ENCODE results near the gene GBF1.

Gene GBF1

DNA sequence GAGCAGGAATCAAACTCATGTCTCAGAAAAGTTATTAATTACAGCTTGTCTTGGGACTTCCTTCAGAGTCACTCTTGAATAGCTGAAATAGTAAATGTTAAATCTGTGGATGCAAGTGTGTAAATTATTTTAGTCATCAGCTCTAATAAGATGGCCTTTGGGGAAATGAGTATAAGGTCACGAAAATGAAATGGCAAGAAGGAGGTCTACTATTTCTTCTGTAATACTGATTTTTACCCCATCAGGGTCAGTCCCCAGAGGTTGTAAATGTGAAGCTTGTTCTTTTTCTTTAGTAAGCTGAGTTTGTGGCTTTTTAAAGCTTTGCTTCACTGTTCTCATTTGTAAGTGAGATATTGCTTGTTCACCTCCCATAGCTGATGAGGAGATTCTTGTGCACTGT is 63.9 kb downstream of the GBF1 start:
- no peak for DNase-seq

DNA sequence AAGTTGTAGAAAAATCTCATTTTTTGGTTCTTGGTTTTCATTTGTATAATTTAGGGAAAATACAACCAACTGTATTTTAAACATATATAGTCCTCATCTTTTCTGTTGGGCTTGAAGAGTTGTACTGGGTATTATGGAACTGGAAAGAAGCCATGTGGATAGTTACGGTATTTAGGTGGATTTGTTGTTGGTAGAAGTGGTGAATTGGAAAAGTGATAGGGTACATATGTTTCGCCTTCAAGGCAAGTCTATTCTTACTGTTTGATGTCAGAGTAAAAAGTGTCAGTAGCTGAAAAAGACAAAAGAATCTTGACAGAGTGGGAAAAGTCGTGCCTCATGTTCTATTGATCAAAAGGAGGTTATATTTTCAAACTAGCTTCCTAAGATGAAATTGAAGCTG is 64.6 kb downstream of the GBF1 start:
- DNase-seq = no peak

DNA sequence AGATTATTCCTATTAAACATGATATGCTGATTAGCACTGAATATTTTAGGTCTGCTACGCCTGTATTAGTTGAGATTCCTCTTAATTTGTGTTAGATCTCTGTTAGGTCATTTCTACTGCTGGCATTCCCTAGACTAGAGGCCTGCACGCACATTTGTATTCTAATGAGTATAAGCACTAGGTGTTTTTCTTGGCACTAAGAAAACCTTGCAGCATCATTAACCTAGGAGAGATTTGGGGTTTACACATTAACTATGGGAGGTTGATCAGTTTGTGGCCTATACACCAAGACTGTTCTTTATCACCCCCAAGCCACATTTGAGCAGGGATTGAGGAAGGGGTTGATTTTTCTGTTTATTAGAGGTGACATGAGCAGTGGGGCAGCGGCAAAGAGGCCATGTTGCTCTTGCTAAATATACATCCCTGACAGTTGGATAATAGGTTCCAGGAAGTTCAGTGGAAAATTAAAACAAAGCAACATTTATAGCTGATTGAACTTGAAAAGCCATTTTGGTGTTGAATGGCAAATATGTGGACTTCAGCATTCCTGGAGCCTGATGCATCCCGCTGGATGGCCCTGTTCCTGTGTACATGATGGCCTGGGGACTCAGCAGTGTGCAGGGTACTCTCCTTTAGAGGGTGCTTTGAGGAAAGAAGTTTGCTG is 65.2 kb downstream of the GBF1 start:
- no peak for DNase-seq

DNA sequence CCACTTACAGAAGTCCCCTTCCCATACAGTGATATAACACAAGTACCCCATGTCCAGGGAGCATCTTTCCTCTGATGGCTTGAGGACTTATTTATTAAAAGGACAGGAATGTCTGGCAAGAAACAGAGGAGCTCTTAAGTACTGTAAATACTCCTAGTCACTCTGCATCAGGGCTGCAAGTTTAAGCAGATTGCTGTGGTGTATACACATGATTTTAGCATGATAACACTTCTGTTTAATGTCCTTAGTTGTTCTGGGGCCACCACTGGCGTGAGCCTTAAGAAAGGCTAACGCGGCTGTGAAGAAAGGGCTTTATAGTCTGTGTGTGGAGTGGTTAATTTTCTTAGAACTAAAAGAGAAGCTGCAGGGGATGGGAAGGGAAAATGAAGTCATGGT is 65.7 kb downstream of the GBF1 start:
- DNase-seq = no peak

DNA sequence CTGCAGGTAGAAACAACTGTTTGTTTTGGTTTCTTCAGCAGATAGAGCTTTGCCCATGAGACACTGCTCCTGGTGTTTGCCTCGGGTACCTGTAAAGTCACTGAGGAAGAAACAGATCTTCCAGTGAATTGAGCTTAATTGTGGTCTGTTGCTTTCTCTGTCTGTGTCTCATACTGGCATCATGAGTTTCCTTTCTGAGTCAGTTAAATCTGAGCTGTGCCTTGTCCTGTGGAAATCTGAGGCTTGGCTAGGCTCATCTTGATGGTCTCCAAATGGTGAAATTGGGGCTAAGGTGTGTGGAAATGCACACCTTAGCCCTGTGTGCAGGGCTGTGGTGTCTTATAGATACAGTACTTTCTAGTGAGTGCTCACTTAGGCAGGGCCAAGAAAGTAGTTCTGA is 67.4 kb downstream of the GBF1 start:
- DNase-seq = no peak

DNA sequence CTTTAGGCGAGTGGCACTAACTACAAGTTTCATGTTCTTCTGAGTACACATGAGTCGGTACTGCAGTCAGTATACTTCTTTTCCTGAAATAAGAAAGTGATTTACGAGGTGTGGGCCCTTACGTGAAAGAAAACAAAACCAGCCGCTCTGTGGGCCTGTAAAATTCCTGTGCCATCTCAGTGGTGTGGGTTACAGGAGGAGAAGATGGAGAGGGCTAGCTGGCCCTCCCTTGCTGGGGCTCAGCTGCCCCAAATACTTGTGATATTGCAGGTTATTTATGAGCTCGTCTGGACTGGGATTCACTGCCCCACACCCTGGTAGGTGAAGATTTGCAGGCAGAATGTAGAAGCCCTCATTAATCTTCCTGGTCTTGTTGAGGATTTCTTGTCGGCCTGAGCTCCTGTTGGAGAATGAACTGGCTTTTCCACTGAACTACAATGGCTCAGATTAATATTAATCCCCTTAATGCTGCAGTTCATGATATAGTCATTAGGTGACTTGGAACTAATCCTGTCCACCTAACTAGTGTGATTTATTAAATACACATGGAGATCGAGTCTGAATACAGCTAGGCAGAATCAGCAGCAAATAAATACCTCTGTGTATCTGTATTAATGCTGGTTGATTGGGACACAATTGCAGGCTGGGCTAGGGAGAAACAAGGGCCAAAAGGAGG is 68.0 kb downstream of the GBF1 start:
- DNase-seq = no peak

DNA sequence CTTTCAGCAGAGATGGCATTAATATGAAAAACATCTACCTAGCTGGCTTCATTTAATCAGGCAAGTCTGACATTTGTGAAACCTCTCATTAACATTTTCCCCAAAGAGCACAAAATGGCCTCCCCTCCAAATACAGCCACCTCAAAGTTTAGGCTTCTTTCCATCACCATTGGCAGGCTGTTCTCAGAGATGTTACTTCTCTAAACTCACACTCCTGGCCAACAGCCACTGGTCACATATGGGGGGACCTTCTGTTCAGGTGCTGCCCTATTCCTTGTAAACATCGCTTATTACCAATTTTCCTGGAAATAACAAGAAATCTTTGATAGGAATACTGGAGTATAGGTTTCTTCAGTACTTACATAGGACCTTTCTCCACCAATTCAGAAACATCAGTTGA is 69.5 kb downstream of the GBF1 start:
- no peak for DNase-seq

DNA sequence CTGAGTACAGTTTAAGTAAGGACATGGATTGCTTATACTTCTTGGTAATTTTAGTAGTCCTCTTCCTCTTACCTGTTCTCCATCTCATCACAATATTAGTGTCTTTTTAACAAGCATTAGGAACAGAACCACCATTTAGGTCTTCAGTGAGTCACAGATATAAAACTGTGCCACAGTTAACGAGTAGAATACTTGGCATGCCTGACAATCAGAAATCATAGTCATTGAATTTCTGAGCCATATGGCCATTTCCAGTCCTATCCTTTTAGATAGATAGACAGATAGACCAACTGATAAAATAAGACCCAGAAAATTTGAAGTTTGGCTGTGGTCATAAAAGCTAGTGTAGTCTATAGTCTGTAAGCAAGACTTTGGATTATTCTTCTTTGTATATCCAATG is 71.1 kb downstream of the GBF1 start:
- DNase-seq = no peak

DNA sequence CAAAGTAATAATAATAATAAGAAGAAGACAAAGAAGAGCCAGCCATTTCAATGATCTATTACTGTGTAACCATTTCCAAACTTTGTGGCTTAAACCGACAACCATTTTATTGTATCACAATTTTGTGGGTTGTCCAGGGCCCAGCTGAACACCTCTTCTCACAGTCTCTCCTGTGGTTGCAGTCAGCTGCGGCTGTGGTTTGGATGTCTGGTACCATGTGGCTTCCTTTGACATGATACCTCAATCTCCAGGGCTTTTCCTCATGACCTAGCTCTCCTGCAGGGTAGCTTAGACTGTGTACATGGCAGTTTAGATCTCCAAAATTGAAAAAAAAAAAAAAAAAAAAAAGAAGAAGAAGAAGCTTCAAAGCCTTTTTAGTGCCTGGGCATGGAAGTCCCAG is 77.6 kb downstream of the GBF1 start:
- no peak for DNase-seq

DNA sequence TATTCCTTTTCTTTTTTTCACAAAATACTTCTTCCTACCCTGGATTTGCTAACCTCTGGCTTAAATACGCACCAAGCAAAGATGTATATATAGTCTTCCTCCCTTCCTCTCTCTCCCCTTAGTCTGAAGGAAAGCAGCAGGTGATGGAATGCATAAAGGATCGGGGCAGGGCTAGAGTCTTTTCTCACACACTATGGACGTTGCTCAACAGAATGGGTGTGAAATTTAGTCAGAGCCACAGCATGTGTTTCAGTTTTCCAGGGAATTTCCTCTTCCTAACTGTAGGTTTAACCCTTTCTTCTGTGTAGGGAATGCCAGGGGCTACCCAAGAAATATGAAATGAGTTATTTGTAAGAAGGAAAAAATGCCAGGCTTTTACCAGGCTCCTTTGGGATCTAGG is 78.7 kb downstream of the GBF1 start:
- DNase-seq = no peak

DNA sequence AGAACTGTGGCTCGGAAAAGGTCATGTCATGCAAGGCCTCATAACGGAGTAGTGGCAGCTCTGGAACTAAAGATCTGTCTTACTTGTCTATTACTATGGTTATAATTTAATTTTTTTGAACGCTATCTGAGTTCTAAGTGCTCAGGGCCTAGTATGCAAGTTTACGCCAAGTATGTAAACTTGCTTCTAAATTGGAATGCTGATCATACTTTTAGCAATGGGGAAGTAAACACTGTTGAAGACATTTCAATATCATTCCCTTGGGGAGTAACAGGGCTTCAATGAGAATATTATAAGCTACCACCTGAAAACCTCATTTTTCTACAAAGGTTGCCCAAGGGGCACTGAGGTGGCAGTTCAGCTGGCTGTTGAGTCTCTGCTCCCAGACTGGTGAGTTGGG is 80.7 kb downstream of the GBF1 start:
- DNase-seq = no peak

DNA sequence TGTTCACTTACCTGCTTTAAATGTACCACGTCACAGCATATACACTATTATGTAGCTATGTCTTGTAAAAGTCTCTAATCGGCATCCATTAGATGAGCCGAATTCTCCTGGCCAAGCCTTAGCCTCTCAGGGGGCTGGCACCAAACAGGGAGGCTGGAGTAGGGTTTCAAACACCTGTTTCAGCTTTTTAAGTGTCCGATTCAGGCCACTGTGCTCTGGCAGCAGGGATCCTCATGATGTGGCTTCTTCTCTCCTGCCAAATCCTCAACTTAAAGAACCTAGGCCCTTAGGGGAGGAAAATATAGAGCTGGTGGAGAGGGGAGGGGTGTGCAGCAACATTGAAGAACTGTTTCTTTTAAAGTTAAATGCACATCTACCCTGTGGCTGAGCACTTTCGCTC is 81.7 kb downstream of the GBF1 start:
- peak; percentile 81 for DNase-seq

DNA sequence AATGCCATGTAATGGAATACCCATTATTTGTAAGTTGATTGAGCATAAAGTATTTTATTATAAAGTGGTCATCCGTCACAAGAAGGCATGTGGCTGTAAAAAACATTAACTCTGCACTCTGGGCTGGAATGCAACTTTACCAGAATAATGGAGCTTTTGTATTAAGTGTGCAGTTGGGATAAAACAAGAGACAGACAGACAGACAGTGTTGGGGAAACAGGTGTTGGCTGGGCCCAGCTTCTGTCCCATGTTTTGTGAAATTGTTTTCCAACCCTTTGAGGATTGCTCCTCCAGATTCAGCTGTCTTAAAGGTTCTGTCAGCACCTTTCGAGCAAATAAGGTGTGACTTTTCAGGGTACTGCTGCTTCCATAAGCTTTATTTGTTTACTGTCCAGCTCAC is 82.3 kb downstream of the GBF1 start:
- DNase-seq = no peak

DNA sequence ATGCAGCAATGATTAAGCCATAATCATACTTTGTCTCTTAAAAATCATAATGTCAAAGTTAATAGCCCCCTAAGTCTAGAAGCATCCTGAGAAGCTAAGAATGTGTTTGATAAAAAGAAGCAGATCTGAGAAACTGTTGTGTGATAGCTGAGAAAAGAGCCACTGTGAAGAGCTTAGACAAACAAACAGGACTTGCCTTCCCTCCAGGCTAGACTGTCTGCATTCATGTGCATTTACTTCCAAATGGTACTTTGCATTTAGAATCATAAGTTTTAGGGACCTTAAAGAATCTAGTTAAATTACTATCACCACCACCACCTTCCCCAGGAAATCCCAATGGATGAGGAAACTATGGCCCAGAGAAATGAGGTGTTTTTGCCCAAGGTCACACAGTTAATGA is 87.4 kb downstream of the GBF1 start:
- no peak for DNase-seq

DNA sequence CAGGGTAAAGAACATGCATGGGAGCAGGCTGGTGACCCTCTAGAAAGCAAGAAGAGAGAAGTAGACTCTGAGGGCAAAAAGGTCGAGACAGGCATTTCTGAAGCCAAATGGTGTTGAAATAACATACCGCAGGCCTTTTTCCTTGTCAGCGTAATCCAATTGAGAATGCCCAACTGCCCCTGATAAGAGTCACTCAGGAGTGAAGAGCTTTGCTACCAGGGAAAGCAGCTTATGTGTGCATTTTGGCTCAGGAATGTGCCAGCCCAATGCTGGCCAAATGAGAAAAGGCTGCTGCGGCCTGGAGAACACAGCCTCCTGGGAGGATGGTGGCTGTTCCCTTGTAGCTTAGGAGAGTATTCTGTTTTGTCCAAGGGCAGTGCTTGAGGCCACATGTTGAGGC is 88.8 kb downstream of the GBF1 start:
- no peak for DNase-seq

DNA sequence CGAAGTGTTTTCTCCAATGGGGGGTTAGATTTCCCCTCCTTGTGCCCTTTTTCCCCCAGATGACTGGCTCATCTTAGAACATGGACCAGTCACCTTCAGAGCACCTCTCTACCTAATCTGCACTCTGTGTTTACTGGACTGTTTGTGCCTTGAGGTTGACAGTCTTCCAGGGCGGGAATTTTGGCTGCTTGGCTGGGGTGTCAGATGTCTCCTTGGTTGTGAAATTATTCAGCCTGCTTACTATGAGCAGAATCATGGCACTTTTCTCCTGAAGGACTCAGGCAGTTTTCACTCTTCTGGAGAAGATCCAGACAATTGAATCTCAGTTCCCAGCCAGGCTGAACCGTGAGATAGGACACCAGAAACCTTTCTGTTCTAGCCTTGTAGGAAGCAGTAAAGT is 89.9 kb downstream of the GBF1 start:
- no peak for DNase-seq

DNA sequence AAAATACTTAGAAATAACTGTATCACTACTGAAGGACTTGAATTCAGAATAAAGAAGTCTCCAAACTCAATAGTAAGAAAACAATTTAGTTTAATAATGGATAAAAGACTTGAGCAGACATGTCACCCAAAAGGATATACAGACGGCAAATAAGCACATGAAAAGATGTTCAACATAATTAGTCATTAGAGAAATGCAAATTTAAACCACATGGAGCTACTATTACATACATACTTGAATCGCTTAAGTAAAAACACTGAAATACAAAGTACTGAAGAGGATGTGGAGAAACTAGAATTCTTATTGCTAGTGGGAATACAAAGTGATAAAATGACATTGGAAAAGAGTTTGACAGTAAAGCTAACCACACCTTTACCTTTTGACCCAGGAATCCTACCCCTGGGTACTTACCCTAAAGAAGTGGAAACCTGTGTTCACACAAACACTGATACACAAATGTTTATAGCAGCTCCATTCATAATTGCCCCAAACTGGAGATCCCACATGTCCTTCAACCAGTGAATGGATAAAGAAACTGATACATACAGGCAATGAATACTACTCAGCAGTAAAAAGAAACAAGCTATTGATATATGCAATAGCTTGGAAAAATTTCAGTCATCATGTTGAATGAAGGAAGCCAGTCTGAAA is 95.8 kb downstream of the GBF1 start:
- no peak for DNase-seq

DNA sequence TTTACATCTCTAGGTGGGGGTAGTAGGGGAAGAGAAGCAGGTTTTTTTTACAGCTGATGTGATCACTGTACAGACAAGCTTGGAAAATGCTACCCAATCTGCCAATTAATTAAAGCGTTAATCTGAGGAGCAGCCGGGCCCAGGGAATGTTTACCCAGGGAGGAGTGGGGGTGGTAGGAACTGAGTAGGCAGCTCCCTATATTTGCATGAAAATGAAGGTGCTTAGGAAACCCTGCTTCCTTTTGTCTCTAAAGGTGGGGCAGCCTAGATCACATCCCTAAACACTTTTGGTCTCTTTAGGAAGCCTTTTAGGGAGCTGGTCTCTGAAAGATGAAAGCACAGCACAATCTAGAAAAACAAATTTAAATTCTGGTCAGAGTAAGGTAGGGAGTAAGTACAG is 97.1 kb downstream of the GBF1 start:
- peak; percentile 54 for DNase-seq

DNA sequence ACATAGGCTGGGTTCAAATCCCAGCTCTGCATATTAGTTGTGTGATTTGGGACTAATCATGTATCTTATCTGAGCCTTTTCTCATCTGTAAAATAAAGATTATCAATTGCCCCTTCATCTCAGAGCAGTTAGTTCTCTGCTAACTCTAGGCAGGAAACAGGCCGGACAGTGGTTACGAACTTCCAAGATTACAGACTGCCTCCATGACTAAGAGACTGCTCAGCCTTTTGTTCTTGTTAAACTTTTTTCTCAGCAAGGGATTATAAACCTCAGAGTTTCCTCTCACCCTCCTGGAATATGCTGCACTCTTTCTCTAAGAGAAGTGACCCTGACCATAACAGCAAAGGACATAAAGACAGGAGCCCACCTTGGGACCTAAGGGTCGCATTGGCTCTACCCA is 97.6 kb downstream of the GBF1 start:
- DNase-seq = no peak

DNA sequence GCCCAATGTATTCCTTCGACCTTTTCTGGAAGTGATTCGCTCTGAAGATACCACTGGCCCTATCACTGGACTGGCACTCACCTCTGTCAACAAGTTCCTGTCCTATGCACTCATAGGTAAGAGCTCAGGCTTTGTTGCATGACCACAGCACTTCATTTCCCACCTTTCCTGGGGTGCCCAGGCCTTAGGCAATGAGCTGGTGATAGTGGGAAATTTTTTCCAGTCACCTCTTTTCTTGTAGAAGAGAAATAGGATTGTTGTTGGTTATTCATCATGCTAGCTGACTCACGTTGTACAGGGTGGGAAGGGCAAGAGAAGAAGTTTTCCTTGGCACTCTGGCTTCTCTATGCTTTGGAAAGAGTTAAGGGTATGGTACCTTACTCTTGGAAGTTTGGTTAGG is 98.7 kb downstream of the GBF1 start:
- DNase-seq = no peak

DNA sequence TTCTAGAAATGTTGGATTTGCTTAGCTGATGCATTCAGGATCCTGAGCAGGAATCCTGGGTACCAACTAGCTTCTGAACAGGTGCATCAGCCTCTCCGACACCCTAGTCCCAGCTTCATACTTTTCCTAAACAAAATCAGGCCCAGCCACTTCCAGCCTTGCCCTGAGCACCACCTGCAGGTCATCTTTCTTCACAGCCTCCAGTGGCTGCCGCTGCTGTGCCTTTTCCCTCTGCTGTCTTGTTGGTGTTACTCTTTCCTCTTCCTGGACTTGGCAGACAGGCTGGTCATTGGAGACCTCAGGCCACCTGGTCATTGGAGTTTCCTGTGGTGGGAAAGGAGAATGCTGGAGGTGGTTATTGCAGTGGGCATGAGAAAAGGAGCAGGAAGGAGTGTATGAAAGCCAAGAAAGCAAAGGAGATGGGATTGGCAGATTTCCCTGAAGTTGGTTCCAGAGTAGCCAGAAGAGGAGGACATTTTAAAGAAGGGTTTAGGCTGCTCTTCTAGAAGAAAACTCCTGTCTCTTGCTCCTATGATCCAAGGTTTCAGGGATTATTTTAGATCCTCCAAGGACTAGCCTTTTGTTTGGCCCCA is 102.0 kb downstream of the GBF1 start:
- DNase-seq = peak; percentile 51

DNA sequence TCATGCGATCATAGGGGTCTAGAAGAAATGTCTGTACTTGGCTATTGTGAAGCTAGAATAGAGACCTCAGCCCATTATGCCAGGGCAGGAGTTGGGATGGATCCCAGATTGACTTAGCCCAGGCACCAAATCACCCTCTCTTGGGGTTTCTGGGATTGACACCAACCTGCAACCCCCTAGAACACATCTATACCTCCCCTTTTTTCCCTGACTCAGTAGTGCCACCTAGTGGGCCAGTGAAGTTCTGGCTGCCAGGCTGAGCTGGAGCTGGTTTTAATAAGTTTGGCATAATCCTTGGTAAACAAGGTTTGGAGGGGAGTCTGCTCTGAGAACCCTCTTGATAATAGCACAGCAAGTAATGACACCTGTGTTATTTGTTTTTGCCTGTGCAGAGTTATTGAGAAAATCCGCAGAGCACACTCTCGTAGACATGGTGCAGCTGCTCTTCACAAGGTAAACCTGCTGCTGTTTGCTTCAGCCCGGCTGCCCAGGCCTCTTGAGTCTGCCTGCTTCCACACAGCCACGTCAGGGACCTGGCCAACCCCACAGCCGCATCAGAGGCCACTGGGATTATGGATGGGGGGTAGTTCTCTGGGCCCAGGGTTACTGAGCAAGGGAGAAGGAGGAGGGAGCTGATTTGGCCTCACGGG is 106.9 kb downstream of the GBF1 start:
- DNase-seq = peak; percentile 71

DNA sequence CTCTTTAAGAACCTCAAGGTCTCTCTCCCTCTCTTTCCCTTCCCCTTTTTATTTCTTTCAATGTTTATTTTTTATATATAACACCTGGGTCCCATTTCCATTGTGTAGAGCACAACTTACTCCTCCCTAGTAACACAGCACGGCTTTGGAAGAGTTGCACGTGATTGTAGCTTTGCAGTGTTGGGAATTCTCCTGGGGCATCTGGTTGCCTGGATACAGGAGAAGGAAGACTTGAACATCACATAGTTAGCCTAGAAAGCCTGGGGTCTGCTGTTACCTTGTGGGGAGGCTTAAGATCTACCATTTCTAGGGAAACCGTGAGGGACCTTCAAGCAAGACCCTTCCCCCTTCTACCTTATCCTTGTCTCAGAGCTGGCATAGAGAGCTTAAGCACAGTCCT is 109.1 kb downstream of the GBF1 start:
- no peak for DNase-seq

All from NCI-H69 (cell line).